Aorta (tissue), 5 donors: ENCODE data around the gene SERPIND1. TPM values are rescaled to one million over a fixed set of nuclear protein-coding genes. Genes with fewer than 3 reads are reported as not detected.

Source experiments
- ATAC-seq: fragments of 200-7000 bp; cut with Tn5 transposase; one replicate; pipeline ENCODE4 v1.9.1; 2022; ENCODE audit warnings: moderate library complexity; ENCODE audit not compliant: low FRiP score
- DNase-seq, 2 donors: peaks; one replicate each; pipeline ENCODE4 v3.0.0-alpha.2; 2020
- H3K27ac ChIP-seq, 2 donors: one replicate each; pipeline ENCODE4 v1.5.1; 2013; ENCODE audit warnings: low read length in 2 of 2, mild to moderate bottlenecking in 2 of 2, moderate library complexity in 2 of 2, control low read depth in 1 of 2, inconsistent platforms in 1 of 2, low read depth in 1 of 2
- H3K27me3 ChIP-seq, 2 donors: one replicate each; pipeline ENCODE4 v1.6.1; 2013; ENCODE audit warnings: control low read depth in 1 of 2, low read length in 1 of 2, mild to moderate bottlenecking in 1 of 2, moderate library complexity in 1 of 2; ENCODE audit not compliant: insufficient read depth in 2 of 2, control insufficient read depth in 1 of 2
- H3K36me3 ChIP-seq, 2 donors: one replicate each; pipeline ENCODE4 v1.6.1; 2013; ENCODE audit warnings: control low read depth in 1 of 2, low read length in 1 of 2, mild to moderate bottlenecking in 1 of 2; ENCODE audit not compliant: insufficient read depth in 2 of 2, control insufficient read depth in 1 of 2
- H3K4me1 ChIP-seq, 2 donors: one replicate each; pipeline ENCODE4 v1.6.1; 2013; ENCODE audit warnings: low read length in 2 of 2, control low read depth in 1 of 2, mild to moderate bottlenecking in 1 of 2, moderate library complexity in 1 of 2; ENCODE audit not compliant: insufficient read depth in 2 of 2, control insufficient read depth in 1 of 2
- H3K4me3 ChIP-seq, 2 donors: one replicate each; pipeline ENCODE4 v1.5.1; 2013; ENCODE audit warnings: low read length in 2 of 2, control low read depth in 1 of 2, mild to moderate bottlenecking in 1 of 2
- H3K9me3 ChIP-seq: one replicate; pipeline ENCODE4 v1.6.1; 2013; ENCODE audit warnings: mild to moderate bottlenecking, low read length; ENCODE audit not compliant: control insufficient read depth
- WGBS, 2 donors: extraction: QIAGEN DNeasy Blood & Tissue Kit; methylation state at CpG; one replicate each; pipeline ENCODE4 v1.1.7; 2013; 5-methylcytosine and 5-hydroxymethylcytosine counted together
- intact Hi-C, 2 donors: fragments of 100-400 bp; cut with DNase I; formaldehyde crosslinking; loops; one replicate each; pipeline versions ENCODE4 v1.14.2 to v1.15.0; 2022
- polyA plus RNA-seq, 2 donors: library from polyadenylated mRNA; stranded (reverse); fragments of 200-250 nt; gene quantifications; one replicate each; pipeline ENCODE4 v1.2.3, GENCODE V29; 2013
- total RNA-seq, 2 donors: library from RNA; stranded (reverse); fragmentation: NEBNext Ultra II Directional; extraction: Animal tissue kit (Norgen Biotek cat#: 25700); gene quantifications; one replicate each; pipeline ENCODE4 v1.2.1, GENCODE V29; 2021
- donor health status: healthy with polysubstance abuse.
- donor health status: Bipolar disorder and iron deficiency.
- donor health status: DM: no; HTN: no; CAD: no.
- donor health status: DM: no; HTN: no; CAD: no.
- donor health status: DM: yes; HTN: yes; CAD: no.

The SERPIND1 gene
- total and polyA plus RNA-seq, 4 donors, result 0.15 to 0.38 (median 0.23) TPM; not detected in 1

DNA sequence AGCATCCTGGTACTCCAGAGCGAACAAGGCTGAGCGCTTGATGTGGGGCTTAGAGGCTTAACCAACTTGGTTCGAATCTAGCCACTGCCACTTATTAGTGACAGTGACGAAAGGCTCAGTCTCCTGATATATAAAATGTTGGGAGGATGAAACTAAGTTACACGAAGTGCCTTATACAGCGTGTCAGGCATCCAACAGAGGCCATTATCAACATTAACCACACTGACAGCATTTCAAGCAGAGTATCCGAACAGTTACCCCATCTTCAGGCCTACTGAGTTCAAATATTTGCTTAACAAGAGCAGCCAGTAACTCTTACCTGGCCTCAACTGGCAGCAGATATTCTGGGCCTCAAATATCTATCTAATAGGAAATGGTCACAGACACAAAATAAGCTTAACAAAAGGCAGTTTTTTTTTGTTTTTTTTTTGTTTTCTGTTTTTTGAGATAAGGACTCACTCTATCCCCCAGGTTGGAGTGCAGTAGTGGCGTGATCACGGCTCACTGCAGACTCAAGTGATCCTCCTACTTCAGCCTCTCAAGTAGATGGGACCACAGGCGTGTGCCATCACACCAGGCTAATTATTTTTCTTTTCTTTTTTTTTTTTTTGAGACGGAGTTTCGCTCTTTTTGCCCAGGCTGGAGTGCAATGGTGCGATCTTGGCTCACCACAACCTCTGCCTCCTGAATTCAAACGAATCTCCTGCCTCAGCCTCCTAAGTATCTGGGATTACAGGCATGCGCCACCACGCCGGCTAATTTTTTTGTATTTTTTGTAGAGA is 2.9 kb downstream of the SERPIND1 start:
- Histone ChIP-seq H3K36me3 (no peaks in the 10 kb centered on the region), H3K4me1 (no peaks in the 10 kb centered on the region), H3K27me3 (no peaks in the 10 kb centered on the region), H3K4me3 (no peak overlapping the region), H3K9me3 (no peaks in the 10 kb centered on the region), H3K27ac (no peak overlapping the region)
- ATAC-seq (no peak), DNase-seq (no peak)
- intact Hi-C loops, result no loop called here
- WGBS, 2 donors, result 94 to 95% methylated on average over 17 of the region's 17 CpGs

DNA sequence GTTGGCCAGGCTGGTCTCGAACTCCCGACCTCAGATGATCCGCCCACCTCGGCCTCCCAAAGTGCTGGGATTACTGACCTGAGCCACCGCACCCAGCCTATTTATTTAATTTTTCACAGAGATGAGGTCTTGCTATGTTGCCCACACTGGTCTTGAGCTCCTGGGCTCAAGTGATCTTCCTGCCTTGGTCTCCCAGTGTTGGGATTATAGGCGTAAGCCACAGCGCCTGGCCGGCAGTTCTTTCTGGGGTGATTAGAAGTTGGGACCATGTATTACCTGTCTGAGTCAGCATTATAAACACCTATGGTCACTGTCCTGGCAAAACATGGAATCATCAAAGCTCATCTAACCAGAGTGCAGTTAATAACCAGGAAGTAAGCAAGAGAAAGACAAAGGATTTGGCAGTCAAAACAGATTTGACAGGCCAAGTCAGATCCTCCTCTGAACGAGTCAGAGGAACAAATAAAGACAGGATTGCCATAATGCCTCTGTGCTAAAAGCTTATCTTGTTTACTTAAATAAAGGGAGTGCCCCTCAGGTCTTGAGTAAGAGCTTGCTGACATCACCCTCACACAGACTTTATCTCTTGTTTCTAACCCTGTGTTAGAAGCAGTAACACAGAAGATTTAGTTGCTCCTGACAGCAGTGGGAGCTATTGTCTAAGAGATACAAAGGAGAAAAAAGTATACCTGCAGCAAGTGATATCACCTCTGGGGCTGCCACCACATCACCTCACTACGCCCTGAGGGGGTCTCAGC is 3.7 kb downstream of the SERPIND1 start:
- no peaks in the 10 kb centered on the region for H3K27me3 ChIP-seq
- no peaks in the 10 kb centered on the region for H3K36me3 ChIP-seq
- H3K4me3 ChIP-seq, result no peak overlapping the region
- 85 to 87% methylated on average over 10 of the region's 10 CpGs for whole genome bisulfite sequencing, 2 donors
- intact Hi-C loops, result no loop called here
- H3K9me3 ChIP-seq, result no peaks in the 10 kb centered on the region
- ATAC-seq (peak; percentile 70), DNase-seq (no peak)
- no peak overlapping the region for H3K27ac ChIP-seq
- no peaks in the 10 kb centered on the region for H3K4me1 ChIP-seq

DNA sequence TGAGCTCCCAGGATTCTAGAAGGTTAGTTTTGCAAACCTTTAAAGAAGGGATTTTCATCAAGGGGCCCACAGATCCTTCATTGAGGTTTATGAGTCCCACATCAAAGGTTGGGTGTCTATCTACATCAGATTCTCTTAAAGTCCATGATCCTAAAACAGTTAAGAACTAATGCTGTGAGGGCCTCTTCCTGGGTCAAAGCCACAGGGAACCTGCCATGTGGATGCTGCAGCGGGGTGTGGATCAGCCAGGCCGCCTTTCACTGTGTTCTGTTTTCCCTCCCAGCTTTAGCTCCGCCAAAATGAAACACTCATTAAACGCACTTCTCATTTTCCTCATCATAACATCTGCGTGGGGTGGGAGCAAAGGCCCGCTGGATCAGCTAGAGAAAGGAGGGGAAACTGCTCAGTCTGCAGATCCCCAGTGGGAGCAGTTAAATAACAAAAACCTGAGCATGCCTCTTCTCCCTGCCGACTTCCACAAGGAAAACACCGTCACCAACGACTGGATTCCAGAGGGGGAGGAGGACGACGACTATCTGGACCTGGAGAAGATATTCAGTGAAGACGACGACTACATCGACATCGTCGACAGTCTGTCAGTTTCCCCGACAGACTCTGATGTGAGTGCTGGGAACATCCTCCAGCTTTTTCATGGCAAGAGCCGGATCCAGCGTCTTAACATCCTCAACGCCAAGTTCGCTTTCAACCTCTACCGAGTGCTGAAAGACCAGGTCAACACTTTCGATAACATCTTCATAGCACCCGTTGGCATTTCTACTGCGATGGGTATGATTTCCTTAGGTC is 5.3 kb downstream of the SERPIND1 start:
- no peak for DNase-seq

DNA sequence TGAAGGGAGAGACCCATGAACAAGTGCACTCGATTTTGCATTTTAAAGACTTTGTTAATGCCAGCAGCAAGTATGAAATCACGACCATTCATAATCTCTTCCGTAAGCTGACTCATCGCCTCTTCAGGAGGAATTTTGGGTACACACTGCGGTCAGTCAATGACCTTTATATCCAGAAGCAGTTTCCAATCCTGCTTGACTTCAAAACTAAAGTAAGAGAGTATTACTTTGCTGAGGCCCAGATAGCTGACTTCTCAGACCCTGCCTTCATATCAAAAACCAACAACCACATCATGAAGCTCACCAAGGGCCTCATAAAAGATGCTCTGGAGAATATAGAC is 5.9 kb downstream of the SERPIND1 start:
- no peaks in the 10 kb centered on the region for H3K36me3 ChIP-seq
- WGBS, 2 donors, result 89 to 93% methylated on average over 5 of the region's 5 CpGs
- ATAC-seq, result no peak

More for the DNA sequence above, 5.3 kb downstream of the SERPIND1 start:
- H3K4me3 ChIP-seq, result no peak overlapping the region
- ATAC-seq, result no peak
- H3K27ac ChIP-seq, result no peak overlapping the region
- H3K9me3 ChIP-seq, result no peaks in the 10 kb centered on the region
- no peaks in the 10 kb centered on the region for H3K27me3 ChIP-seq
- no peaks in the 10 kb centered on the region for H3K36me3 ChIP-seq
- H3K4me1 ChIP-seq, result no peaks in the 10 kb centered on the region
- WGBS, 2 donors, result 76 to 84% methylated on average over 25 of the region's 25 CpGs
- intact Hi-C loops, result no loop called here

DNA sequence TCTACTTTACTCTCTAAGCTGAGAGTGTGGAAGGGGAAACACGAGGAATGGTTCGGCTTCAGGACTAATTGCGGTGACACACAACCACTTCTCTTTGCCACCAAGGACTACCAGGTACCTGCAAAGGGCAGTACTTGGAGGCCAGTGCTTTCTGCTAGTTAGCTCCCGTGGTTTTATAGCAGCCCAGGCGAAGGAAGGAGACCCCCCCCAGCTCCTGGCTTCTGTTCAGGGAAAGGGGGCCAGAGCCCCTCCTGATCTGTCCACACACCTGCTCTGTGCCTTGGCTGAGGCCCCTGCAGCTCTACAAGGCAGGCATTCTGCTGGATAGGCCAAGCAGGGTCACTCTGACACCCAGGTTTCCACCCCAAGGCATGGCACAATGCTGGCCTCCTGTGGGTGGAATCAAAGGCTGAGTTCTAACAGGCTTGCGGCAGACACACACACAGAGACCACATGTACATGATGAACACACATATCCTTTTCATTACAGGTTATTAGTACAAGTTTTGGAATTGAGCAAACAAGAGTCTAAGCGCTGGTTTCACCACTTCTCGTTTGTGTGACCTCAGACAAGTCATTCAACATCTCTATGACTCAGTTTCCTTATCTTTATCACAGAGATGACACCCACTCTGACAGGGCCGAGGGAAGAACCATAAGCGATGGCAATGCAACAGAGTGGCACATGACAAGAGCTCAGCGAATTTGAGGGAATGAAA is 7.5 kb downstream of the SERPIND1 start:
- Histone ChIP-seq H3K36me3 (no peaks in the 10 kb centered on the region), H3K4me3 (no peak overlapping the region), H3K9me3 (no peaks in the 10 kb centered on the region), H3K4me1 (no peaks in the 10 kb centered on the region), H3K27ac (no peak overlapping the region), H3K27me3 (no peaks in the 10 kb centered on the region)
- intact Hi-C loops, result no loop called here
- WGBS, 2 donors, result 88 to 89% methylated on average over 11 of the region's 11 CpGs
- ATAC-seq, result no peak
- DNase-seq, result no peak

More for the DNA sequence above, 5.9 kb downstream of the SERPIND1 start:
- Histone ChIP-seq H3K4me1 (no peaks in the 10 kb centered on the region), H3K4me3 (no peak overlapping the region), H3K27me3 (no peaks in the 10 kb centered on the region), H3K9me3 (no peaks in the 10 kb centered on the region), H3K27ac (no peak overlapping the region)
- intact Hi-C loops, result no loop called here
- DNase-seq, result no peak

DNA sequence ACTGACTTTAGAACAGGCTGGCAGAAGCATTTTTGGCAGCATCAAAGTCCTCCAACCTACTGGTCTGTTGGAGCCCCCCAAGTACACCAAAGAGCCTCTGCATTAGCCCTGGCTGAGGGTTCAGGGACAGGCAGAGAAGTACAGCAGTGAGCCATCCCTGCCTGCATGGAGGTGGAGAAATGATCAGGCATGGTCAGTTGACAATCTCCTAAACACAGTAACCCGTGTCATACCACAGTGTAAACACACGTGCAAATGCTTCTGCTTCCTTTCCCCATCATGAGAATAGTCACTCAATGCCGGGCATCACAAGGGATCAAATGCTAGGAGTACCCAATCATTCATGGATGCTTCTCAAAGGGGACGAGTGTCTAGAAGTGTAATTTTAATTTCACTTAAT is 8.2 kb downstream of the SERPIND1 start:
- Histone ChIP-seq H3K4me1 (no peaks in the 10 kb centered on the region), H3K27me3 (no peaks in the 10 kb centered on the region), H3K4me3 (no peak overlapping the region), H3K9me3 (no peaks in the 10 kb centered on the region), H3K36me3 (no peaks in the 10 kb centered on the region), H3K27ac (no peak overlapping the region)
- WGBS, 2 donors, result 85 to 86% methylated on average over 4 of the region's 4 CpGs
- DNase-seq (no peak), ATAC-seq (no peak)
- intact Hi-C loops, result no loop called here

DNA sequence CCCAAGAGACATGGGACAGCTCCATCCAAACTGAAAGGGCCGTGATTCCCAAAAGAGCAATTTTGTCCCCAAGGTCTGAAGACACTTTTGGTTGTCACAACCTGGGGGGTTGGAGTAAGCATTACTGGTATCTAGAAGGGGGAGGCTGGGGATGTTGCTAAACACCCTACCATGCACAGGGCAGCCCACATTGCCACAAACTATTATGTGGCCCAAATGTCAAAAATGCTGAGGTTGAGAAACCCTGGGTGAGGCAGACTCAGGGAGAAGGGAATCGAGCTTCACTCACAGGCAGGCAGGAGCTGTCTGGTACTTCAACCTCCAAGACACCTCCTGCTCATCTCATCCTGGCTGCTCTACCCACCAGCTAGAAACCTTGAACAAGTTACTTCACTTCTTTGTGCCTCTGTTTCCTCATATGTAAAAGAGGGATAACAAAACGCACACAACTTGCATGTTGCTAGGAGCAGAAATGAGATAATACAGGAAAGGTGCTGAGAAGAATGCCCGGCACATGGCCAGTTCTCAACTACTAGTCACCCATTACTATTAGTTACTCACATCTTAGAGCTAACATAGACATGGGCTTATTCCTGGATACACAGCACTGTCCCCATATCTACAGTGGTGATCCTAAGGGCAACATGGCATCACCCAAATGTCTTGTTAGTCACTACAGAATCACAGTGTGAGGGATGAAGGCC is 8.8 kb downstream of the SERPIND1 start:
- Histone ChIP-seq H3K27ac (no peak overlapping the region), H3K27me3 (no peaks in the 10 kb centered on the region), H3K4me3 (no peak overlapping the region), H3K36me3 (no peaks in the 10 kb centered on the region), H3K9me3 (no peaks in the 10 kb centered on the region), H3K4me1 (no peaks in the 10 kb centered on the region)
- ATAC-seq (no peak), DNase-seq (no peak)
- intact Hi-C loops, result no loop called here
- 92 to 95% methylated on average over 4 of the region's 4 CpGs for WGBS, 2 donors

DNA sequence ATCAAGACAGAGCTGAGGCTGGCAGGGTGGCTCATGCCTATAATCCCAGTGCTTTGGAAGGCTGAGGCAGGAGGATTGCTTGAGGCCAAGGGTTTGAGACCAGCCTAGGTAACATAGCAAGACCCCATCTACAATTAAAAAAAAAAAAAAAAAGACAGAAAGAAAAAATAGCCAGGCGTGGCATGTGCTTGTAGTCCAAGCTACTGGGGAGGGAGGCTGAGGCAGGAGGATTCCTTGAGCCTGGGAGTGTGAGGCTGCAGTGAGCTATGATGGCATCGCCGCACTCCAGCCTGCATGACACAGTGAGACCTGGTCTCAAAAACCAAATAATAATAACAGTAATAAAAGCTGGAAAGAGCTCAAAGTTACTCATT is 9.4 kb downstream of the SERPIND1 start:
- intact Hi-C loops, result no loop called here
- no peak for ATAC-seq
- WGBS, 2 donors, result 96 to 97% methylated on average over 3 of the region's 3 CpGs
- DNase-seq, result no peak
- peaks cover 0 to 3% of the 10 kb centered on the region in 2 donors for H3K36me3 ChIP-seq
- H3K9me3 ChIP-seq, result no peaks in the 10 kb centered on the region
- no peak overlapping the region for H3K4me3 ChIP-seq
- no peaks in the 10 kb centered on the region for H3K27me3 ChIP-seq
- no peak overlapping the region for H3K27ac ChIP-seq
- no peaks in the 10 kb centered on the region for H3K4me1 ChIP-seq
